GM23248 (cell line): ENCODE measurements around the gene CCDC158.
"Not testable (repeated sequence)": the region's sequence is repeated elsewhere in the genome, so short reads cannot be mapped to it uniquely, and the experiment has no call there.

Source experiments
- EZH2 ChIP-seq: fragments of 200-600 bp; sonication (generic); IDR thresholded peaks from 2 replicates; pipeline ENCODE4 v1.6.1; 2018; ENCODE audit warnings: antibody characterized with exemption, mild to moderate bottlenecking; ENCODE audit not compliant: insufficient read depth, poor library complexity, severe bottlenecking
- EZH2phosphoT487 ChIP-seq: fragments of 200-600 bp; sonication (generic); IDR thresholded peaks from 2 replicates; pipeline ENCODE4 v1.6.1; 2018; ENCODE audit warnings: antibody characterized with exemption, moderate library complexity, mild to moderate bottlenecking, low read depth; ENCODE audit not compliant: insufficient read depth

DNA sequence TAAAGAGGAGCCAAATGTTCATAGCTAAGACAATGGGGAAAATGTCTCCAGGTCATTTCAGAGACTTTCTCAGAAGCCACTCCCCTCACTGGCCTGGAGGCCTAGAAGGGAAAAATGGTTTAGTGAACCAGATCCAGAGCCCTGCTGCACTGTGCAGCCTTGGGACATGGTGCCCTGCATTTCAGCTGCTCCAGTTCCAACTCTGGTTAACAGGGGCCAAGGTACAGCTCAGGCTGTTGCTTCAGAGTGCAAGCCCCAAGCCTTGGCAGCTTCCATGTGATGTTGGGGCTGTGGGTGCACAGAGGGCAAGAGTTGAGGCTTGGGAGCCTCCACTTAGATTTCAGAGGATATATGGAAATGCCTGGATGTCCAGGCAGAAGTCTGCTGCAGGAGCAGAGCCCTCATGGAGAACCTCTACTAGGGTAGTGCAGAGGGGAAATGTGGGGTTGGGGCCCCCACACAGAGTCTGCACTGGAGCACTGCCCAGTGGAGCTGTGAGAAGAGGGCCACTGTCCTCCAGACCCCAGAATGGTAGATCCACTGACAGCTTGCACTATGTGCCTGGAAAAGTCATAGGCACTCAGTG is 61.0 kb downstream of the CCDC158 start:
- TF ChIP-seq EZH2, EZH2phosphoT487: not testable (repeated sequence)
